K562 (cell line): ENCODE results near the gene TRRAP. TPM values are rescaled to one million over a fixed set of nuclear protein-coding genes. Genes with fewer than 3 reads are reported as not detected.

Experiments used
- ATF1 ChIP-seq, 2 experiments: fragments of 450-650 bp in 1 of 2; IDR thresholded peaks; 2 replicates each; pipeline ENCODE4 v1.6.1; 2016; ENCODE audit warnings: missing compliant biosample characterization in 1 of 2, missing genetic modification characterization in 1 of 2
- CBX2 ChIP-seq: fragments of 200-600 bp; sonication (generic); IDR thresholded peaks from one replicate; pipeline ENCODE4 v1.6.1; 2012; ENCODE audit warnings: mild to moderate bottlenecking, low read length, inconsistent platforms; ENCODE audit not compliant: insufficient read depth, poor library complexity, severe bottlenecking
- EGR1 ChIP-seq: fragments of 450-650 bp; conservative IDR thresholded peaks from 2 replicates; pipeline ENCODE4 v1.6.1; 2017; ENCODE audit warnings: mild to moderate bottlenecking
- GTF2B ChIP-seq: IDR thresholded peaks from 2 replicates; pipeline ENCODE4 v1.6.1; 2011; ENCODE audit not compliant: insufficient read length; ENCODE audit errors: extremely low read depth
- KDM2B ChIP-seq: fragments of 250-450 bp; sonication (Bioruptor Pico); IDR thresholded peaks from 2 replicates; pipeline ENCODE4 v1.8.0; 2021; ENCODE audit warnings: mild to moderate bottlenecking, moderate library complexity
- NFYB ChIP-seq: IDR thresholded peaks from 2 replicates; pipeline ENCODE4 v1.6.1; 2011; ENCODE audit warnings: mild to moderate bottlenecking, moderate library complexity; ENCODE audit not compliant: insufficient read length; ENCODE audit errors: extremely low read depth
- POLR2H ChIP-seq: IDR thresholded peaks from 2 replicates; pipeline ENCODE4 v1.6.1; 2016; ENCODE audit warnings: missing genetic modification characterization, low read depth, mild to moderate bottlenecking, control low read depth, missing compliant biosample characterization, moderate library complexity
- RBFOX2 ChIP-seq: fragments of 200-400 bp; formaldehyde crosslinking; IDR thresholded peaks from 2 replicates; pipeline ENCODE4 v1.6.1; 2017; ENCODE audit warnings: low read depth, mild to moderate bottlenecking, low read length, moderate library complexity
- RFX7 ChIP-seq: fragments of 250-450 bp; sonication (Bioruptor Pico); IDR thresholded peaks from 2 replicates; pipeline ENCODE4 v1.5.1; 2021; ENCODE audit warnings: mild to moderate bottlenecking
- SP2 ChIP-seq: IDR thresholded peaks from 2 replicates; pipeline ENCODE4 v1.6.1; 2011; ENCODE audit warnings: mild to moderate bottlenecking, low read depth, low read length, moderate library complexity; ENCODE audit not compliant: poor library complexity, severe bottlenecking; ENCODE audit errors: extremely low read depth
- ZNF318 ChIP-seq, 2 experiments: fragments of 450-650 bp; IDR thresholded peaks; 2 replicates each; pipeline ENCODE4 v1.6.1; 2016; ENCODE audit warnings: mild to moderate bottlenecking in 2 of 2, borderline replicate concordance in 1 of 2, low read depth in 1 of 2, moderate library complexity in 1 of 2
- polyA plus RNA-seq, 8 experiments: library from polyadenylated mRNA; depleted of rRNA in 4 of 8; stranded (reverse) in 5 of 8; unstranded in 3 of 8; fragments of >200 nt; fragmentation: Nextera tagmentation in 2 of 8; fragmentation: Illumina TruSeq in 1 of 8; extraction: Ambion mirVana in 2 of 8; extraction: Trizol in 1 of 8; gene quantifications; 2 replicates each; pipeline versions ENCODE4 v1.2.1 to v1.2.3, GENCODE V29; 2011 to 2014; ENCODE audit warnings: inconsistent platforms in 1 of 8, missing spikeins in 1 of 8
- total RNA-seq, 7 experiments: library from RNA; depleted of rRNA in 6 of 7; stranded (reverse); fragments of >200 nt in 6 of 7; fragmentation: Illumina TruSeq in 2 of 7; extraction: Trizol in 2 of 7; gene quantifications; 2 replicates each; pipeline versions ENCODE4 v1.2.1 to v1.2.3, GENCODE V29; 2011 to 2021; ENCODE audit warnings: low replicate concordance in 1 of 7
- TF ChIP-seq, protein P1 (sequence below): fragments of 450-650 bp; conservative IDR thresholded peaks from 2 replicates; pipeline ENCODE4 v1.6.1; 2016; ENCODE audit warnings: missing genetic modification characterization, low read depth, mild to moderate bottlenecking, control low read depth, missing compliant biosample characterization
- TF ChIP-seq, protein P2 (sequence below): sonication (generic); formaldehyde crosslinking; IDR thresholded peaks from 2 replicates; pipeline ENCODE4 v1.8.1; 2023; ENCODE audit warnings: mild to moderate bottlenecking, missing genetic modification reagents

Gene TRRAP
- total and polyA plus RNA-seq, 9 of the 15 experiments (the other 6 are each of a cell fraction or from before 2014, with no cell fraction given) = 1.3 to 47.2 (median 9.7) TPM

DNA sequence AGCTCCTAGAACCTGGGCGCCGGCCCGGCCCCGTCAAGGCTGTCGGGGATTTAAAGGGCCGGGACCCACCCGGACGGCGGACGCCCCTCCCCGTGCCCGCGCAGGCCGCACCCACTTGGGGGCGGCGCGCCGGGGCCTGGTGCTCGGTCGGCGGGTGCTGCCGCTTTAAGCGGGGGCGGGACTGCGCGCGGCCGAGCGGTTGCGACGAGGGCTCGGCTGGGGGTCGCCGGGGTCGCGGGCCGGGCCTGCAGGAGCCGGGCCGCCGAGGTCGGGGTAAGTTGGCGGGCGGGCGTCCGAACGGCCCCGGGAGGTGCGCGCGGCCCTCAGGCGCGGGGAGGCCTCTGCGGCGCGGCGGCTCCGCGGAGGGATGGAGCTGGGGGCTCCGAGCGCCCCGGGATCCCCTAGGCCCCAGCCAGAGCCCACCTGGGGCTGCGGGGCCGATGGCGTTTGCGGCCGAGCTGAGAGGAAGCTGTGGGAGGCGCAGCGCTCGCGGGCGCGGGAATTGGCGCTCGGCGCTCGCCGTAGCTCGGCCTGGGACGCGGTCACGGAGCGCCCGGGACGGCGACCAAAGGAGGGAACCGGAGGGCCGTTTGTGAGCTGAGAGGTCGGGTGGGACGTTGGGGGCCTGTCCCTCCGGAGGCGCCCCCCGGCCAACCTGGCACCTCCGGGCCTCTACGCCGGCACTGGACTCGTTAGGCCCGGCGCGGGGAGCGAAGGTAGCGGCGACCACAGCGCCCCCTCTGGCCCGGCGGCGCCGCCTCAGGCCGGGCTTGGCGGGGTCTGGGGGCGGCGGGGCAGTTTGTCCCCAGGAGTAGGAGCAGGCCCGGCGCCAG, at the start of gene TRRAP (continued):
- TF ChIP-seq ZNF318 (IDR thresholded peaks at IDR 0.05; ENCODE audit: borderline replicate concordance in 1 of 2, low read depth in 1 of 2) = no peak
- 0 out of 2 replicates have a peak, but pooled peaks have one; percentile 8 for TF ChIP-seq ATF1 (CRISPR knock-in tag; IDR thresholded peaks at IDR 0.05)
- TF ChIP-seq ATF1 (tag; IDR thresholded peaks at IDR 0.05) = peak; percentile 81
- TF ChIP-seq, protein P1, sequence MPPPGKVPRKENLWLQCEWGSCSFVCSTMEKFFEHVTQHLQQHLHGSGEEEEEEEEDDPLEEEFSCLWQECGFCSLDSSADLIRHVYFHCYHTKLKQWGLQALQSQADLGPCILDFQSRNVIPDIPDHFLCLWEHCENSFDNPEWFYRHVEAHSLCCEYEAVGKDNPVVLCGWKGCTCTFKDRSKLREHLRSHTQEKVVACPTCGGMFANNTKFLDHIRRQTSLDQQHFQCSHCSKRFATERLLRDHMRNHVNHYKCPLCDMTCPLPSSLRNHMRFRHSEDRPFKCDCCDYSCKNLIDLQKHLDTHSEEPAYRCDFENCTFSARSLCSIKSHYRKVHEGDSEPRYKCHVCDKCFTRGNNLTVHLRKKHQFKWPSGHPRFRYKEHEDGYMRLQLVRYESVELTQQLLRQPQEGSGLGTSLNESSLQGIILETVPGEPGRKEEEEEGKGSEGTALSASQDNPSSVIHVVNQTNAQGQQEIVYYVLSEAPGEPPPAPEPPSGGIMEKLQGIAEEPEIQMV (tag) = no peak
- no peak for TF ChIP-seq CBX2
- TF ChIP-seq POLR2H (tag) = no peak
- peak; percentile 72 for TF ChIP-seq EGR1
- no peak for TF ChIP-seq GTF2B
- no peak for TF ChIP-seq RFX7 (CRISPR knock-in tag)
- TF ChIP-seq SP2 = peak; percentile 84
- TF ChIP-seq KDM2B (CRISPR knock-in tag) = no peak
- no peak for TF ChIP-seq NFYB
- TF ChIP-seq RBFOX2 = peak; percentile 89
- TF ChIP-seq, protein P2, sequence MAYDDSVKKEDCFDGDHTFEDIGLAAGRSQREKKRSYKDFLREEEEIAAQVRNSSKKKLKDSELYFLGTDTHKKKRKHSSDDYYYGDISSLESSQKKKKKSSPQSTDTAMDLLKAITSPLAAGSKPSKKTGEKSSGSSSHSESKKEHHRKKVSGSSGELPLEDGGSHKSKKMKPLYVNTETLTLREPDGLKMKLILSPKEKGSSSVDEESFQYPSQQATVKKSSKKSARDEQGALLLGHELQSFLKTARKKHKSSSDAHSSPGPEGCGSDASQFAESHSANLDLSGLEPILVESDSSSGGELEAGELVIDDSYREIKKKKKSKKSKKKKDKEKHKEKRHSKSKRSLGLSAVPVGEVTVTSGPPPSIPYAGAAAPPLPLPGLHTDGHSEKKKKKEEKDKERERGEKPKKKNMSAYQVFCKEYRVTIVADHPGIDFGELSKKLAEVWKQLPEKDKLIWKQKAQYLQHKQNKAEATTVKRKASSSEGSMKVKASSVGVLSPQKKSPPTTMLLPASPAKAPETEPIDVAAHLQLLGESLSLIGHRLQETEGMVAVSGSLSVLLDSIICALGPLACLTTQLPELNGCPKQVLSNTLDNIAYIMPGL (CRISPR knock-in tag) = peak; percentile 99
